ENCODE measurements around the gene SMARCD3. TPM values are rescaled to one million over a fixed set of nuclear protein-coding genes. Genes with fewer than 3 reads are reported as not detected.

Gene SMARCD3
- total and polyA plus RNA-seq, 4 donors: 1.8 to 5.6 (median 2.1) TPM

GRCh38 chr7:151215396-151215795, 33.1 kb downstream of the SMARCD3 start:
- no peak overlapping the region for H3K27ac ChIP-seq (ENCODE audit: low read depth in 1 of 2, low read length in 2 of 2)
- peaks cover 35 to 70% (median 42%) of the 10 kb centered on the region in 4 donors for H3K36me3 ChIP-seq (ENCODE audit: control insufficient read depth in 4 of 4, insufficient read depth in 3 of 4, low read depth in 1 of 4, low read length in 3 of 4)
- no peak for DNase-seq (ENCODE audit: low spot score)
- no peaks in the 10 kb centered on the region for H3K27me3 ChIP-seq (ENCODE audit: control insufficient read depth in 4 of 4, insufficient read depth in 4 of 4, low read length in 3 of 4)
- no peaks in the 10 kb centered on the region for H3K9me3 ChIP-seq (ENCODE audit: control insufficient read depth in 4 of 4, low read length in 3 of 4)
- TF ChIP-seq JUND (IDR thresholded peaks at IDR 0.05) (no peak), YY1 (IDR thresholded peaks at IDR 0.05) (no peak), MAX (IDR thresholded peaks at IDR 0.05) (no peak), SP1 (IDR thresholded peaks at IDR 0.05) (no peak), GABPA (IDR thresholded peaks at IDR 0.05 in 1 of 2, conservative IDR thresholded peaks at IDR 0.05 in 1 of 2) (no peak), HNF4G (IDR thresholded peaks at IDR 0.05) (no peak)
- TF ChIP-seq, protein P1, sequence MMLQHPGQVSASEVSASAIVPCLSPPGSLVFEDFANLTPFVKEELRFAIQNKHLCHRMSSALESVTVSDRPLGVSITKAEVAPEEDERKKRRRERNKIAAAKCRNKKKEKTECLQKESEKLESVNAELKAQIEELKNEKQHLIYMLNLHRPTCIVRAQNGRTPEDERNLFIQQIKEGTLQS (IDR thresholded peaks at IDR 0.05): no peak
- TF ChIP-seq, protein P2, sequence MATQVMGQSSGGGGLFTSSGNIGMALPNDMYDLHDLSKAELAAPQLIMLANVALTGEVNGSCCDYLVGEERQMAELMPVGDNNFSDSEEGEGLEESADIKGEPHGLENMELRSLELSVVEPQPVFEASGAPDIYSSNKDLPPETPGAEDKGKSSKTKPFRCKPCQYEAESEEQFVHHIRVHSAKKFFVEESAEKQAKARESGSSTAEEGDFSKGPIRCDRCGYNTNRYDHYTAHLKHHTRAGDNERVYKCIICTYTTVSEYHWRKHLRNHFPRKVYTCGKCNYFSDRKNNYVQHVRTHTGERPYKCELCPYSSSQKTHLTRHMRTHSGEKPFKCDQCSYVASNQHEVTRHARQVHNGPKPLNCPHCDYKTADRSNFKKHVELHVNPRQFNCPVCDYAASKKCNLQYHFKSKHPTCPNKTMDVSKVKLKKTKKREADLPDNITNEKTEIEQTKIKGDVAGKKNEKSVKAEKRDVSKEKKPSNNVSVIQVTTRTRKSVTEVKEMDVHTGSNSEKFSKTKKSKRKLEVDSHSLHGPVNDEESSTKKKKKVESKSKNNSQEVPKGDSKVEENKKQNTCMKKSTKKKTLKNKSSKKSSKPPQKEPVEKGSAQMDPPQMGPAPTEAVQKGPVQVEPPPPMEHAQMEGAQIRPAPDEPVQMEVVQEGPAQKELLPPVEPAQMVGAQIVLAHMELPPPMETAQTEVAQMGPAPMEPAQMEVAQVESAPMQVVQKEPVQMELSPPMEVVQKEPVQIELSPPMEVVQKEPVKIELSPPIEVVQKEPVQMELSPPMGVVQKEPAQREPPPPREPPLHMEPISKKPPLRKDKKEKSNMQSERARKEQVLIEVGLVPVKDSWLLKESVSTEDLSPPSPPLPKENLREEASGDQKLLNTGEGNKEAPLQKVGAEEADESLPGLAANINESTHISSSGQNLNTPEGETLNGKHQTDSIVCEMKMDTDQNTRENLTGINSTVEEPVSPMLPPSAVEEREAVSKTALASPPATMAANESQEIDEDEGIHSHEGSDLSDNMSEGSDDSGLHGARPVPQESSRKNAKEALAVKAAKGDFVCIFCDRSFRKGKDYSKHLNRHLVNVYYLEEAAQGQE (IDR thresholded peaks at IDR 0.05): no peak
- no peak overlapping the region for H3K4me3 ChIP-seq (ENCODE audit: low read depth in 1 of 3, low read length in 3 of 3)
- no peak overlapping the region for H3K9ac ChIP-seq (ENCODE audit: low read depth in 1 of 2, low read length in 2 of 2)
- WGBS: 95% methylated on average over 5 of the region's 5 CpGs
- H3K4me1 ChIP-seq (ENCODE audit: control insufficient read depth in 4 of 4, insufficient read depth in 4 of 4, low read length in 3 of 4): no peaks in the 10 kb centered on the region

GRCh38 chr7:151213826-151214225, 34.7 kb downstream of the SMARCD3 start:
- Histone ChIP-seq H3K27ac (ENCODE audit: low read depth in 1 of 2, low read length in 2 of 2) (no peak overlapping the region), H3K9me3 (ENCODE audit: control insufficient read depth in 4 of 4, low read length in 3 of 4) (no peaks in the 10 kb centered on the region), H3K4me1 (ENCODE audit: control insufficient read depth in 4 of 4, insufficient read depth in 4 of 4, low read length in 3 of 4) (no peaks in the 10 kb centered on the region), H3K9ac (ENCODE audit: low read depth in 1 of 2, low read length in 2 of 2) (no peak overlapping the region), H3K27me3 (ENCODE audit: control insufficient read depth in 4 of 4, insufficient read depth in 4 of 4, low read length in 3 of 4) (no peaks in the 10 kb centered on the region), H3K36me3 (ENCODE audit: control insufficient read depth in 4 of 4, insufficient read depth in 3 of 4, low read depth in 1 of 4, low read length in 3 of 4) (peaks cover 31 to 61% (median 39%) of the 10 kb centered on the region in 4 donors), H3K4me3 (ENCODE audit: low read depth in 1 of 3, low read length in 3 of 3) (no peak overlapping the region)
- TF ChIP-seq FOXA2 (IDR thresholded peaks at IDR 0.05) (no peak), YY1 (IDR thresholded peaks at IDR 0.05) (no peak), HNF4A (conservative IDR thresholded peaks at IDR 0.05) (no peak), RXRA (IDR thresholded peaks at IDR 0.05) (no peak)
- TF ChIP-seq, protein P2 (IDR thresholded peaks at IDR 0.05): no peak
- DNase-seq (ENCODE audit: low spot score): no peak
- 88% methylated on average over 3 of the region's 3 CpGs for WGBS
